GM18517 (cell line): Measurements from ENCODE around the gene ARGFX.
"Not testable (repeated sequence)": the region's sequence is repeated elsewhere in the genome, so short reads cannot be mapped to it uniquely, and the experiment has no call there.

Experiments
- ATAC-seq: cut with Tn5 transposase; IDR thresholded peaks from one replicate; pipeline ENCODE4 v1.9.1; 2021; ENCODE audit warnings: mild to moderate bottlenecking, moderate library complexity; ENCODE audit not compliant: unreplicated experiment

The ARGFX gene

DNA sequence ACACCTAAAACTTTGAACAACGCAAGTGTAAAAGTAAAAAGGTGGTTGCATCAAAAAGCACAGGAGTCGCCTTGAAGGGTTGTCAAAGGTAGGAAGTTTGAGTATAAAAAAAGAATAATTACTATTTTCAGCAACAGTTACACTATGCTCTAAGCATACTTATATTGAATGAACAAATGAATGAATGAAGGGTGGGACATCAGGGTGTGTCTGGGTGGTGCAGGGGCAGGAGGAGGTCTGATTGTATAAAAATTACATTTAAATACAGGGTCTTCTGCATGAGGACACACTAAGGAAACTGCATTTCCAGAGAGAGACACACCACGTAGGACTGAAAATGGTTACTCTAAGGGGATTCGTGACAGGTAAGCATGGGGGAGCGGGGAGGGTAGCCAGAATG is at the start of gene ARGFX:
TSS of gene ARGFX (plus strand) at position 301 of the 400 bp plus-strand sequence. CDS start 2,765 bp downstream, outside the sequence.
- ATAC-seq = no peak

- no peak for ATAC-seq
Measured at GRCh38 chr3:121517953-121518655, 49.6 kb upstream of the ARGFX start.

- ATAC-seq = no peak
Measured at GRCh38 chr3:121520510-121520909, 47.2 kb upstream of the ARGFX start.

- ATAC-seq = no peak
Measured at GRCh38 chr3:121529308-121529707, 38.4 kb upstream of the ARGFX start.

- no peak for ATAC-seq
Measured at GRCh38 chr3:121531269-121531668, 36.5 kb upstream of the ARGFX start.

GRCh38 chr3:121542924-121543323 is 24.8 kb upstream of the ARGFX start:
- no peak for ATAC-seq

- peak; percentile 1 for ATAC-seq
Measured at GRCh38 chr3:121545049-121545573, 22.6 kb upstream of the ARGFX start.

DNA sequence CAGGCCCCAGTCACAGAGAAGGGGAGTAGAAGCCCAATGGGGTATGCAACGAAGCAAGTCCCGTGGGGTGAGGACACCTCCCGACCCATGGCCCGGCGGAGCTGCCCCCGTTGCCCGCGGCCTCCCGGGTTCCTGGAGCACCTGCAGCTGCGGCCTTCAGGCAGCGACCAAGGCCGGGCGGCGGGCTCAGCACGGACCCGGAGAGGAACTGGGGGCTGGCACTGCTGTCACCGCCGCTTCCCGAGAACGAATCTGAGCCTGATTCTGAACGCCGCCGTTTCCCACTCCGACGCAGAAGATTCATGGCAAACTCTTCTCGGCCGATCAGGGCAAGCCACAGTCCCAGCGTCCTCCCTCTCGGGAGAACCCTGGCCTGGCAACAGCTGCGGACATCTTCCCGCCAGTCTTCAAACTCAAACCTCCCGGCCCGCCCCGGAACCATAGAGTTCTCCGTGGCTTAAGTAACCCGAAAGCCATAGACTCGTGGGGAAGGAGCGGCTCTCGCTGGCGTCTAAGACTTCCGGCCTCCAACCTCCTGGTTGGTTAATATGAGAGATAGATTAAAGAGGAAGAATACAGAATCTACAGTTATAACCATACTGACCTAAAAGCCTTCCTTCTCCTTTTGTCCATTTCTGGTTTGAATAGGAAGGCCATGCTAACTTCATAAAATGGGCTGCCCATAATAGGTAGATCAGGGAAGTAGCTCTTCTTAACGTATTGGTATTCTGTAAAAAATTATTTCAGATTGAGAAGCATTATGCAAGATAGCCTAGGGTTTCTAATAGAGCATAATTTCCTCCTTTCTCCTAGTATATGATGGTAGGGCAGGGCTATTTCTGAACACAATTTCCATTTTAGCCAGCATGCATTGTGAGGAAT is 21.9 kb upstream of the ARGFX start, which contains the start of gene POLQ:
TSS of gene POLQ (minus strand) at position 415 of the 882 bp plus-strand sequence. CDS start at position 304, 111 bp downstream.
- ATAC-seq = peak; percentile 70

DNA sequence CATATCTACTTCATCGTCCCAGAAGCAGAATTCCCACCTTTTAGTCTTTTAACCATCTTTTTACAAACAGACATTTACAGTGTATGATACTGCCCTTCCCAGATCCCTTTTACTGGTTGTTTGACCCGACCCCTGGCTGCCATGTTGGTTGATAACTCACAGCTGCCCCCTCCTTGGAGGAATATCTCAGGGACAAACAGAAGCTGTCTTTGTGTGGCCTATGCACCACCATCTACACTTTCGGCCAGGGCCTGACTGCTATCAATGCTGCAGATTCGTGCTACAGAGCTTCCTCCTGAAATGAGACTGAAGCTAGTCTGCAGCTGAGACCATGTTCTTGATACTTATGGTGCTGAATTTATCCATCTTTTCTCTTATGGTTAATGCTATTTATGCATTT is 15.4 kb upstream of the ARGFX start:
- no peak for ATAC-seq

GRCh38 chr3:121552797-121553196 is 15.0 kb upstream of the ARGFX start:
- no peak for ATAC-seq

- no peak for ATAC-seq
Measured at GRCh38 chr3:121557426-121557934, 10.3 kb upstream of the ARGFX start.

DNA sequence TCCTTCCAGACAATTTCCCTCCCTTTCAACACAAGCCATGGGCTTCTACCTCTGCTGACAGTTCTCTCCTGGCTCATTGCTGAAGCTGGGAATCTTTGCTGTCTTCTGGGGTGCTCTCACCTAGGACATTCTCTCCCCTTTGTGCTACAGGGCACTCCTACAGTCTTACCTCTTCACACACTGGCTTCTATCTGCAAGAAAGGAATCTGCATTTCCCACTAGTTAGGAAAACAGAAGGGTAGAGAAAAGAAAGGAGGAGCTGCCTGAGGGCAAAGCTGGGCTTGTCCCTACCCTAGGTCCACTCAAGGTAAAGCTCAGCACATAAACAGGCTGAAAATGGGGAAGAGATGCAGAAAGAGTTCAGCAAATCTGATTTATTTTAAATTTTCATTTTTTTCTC is 5.6 kb upstream of the ARGFX start:
- ATAC-seq = no peak

GRCh38 chr3:121566773-121567172 is 976 bp upstream of the ARGFX start:
- ATAC-seq = no peak

- no peak for ATAC-seq
Measured at GRCh38 chr3:121574449-121574848, 6.7 kb downstream of the ARGFX start.

DNA sequence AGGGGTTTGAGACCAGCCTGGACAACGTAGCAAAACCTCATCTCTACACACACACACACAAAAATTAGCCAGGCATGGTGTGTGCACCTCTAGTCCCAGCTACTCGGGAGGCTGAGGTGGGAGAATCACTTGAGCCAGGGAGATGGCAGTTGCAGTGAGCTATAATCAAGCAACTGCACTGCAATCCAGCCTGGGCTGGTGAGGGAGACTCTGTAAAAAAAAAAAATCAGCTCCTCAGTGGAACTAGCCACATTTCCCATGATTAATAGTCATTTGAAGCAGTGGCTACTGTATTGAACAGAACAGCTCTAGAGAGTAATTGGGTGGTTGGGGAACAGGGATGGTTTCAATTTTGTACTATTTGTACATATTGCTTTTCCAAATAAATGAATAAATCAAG is 13.9 kb downstream of the ARGFX start:
- ATAC-seq = no peak

DNA sequence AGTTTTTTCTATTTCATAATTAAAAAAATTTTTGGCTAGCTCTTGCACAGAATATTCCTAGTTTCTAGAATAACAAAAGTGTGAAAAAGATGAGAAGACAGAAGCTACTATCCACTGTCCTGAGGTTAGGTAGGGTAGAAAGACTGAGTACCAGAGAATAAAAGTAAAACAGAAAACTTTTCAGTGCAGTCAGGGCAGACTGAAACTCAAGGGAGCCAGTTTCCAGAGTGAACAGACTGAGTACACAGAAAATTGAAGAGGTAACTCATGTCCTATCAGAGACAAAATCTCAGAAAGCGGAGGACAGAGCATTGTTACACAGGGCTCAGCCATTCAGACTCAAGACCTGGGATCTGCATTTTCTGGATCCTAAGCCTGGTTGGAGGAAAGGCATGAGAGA is 16.7 kb downstream of the ARGFX start:
- no peak for ATAC-seq

GRCh38 chr3:121592856-121593702 is 25.3 kb downstream of the ARGFX start, which contains the start of gene FBXO40:
Gene FBXO40 (plus strand): TSS chr3:121593379. CDS start chr3:121620576, 27,197 bp downstream.
- peak; percentile 64 for ATAC-seq

DNA sequence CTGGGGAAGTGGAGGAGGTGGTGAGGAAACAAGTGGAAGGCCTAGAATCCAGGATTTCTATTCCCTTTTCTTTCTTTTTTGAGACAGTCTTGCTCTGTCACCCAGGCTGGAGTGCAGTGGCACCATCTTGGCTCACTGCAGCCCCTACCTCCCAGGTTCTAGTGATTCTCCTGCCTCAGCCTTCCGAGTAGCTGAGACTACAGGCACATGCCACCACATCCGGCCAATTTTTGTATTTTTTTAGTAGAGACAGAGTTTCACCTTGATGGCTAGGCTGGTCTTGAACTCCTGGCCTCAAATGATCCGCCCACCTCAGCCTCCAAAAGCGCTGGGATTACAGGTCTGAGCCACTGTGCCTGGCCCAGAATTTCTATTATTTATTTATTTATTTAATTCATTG is 26.1 kb downstream of the ARGFX start:
- ATAC-seq = not testable (repeated sequence)

DNA sequence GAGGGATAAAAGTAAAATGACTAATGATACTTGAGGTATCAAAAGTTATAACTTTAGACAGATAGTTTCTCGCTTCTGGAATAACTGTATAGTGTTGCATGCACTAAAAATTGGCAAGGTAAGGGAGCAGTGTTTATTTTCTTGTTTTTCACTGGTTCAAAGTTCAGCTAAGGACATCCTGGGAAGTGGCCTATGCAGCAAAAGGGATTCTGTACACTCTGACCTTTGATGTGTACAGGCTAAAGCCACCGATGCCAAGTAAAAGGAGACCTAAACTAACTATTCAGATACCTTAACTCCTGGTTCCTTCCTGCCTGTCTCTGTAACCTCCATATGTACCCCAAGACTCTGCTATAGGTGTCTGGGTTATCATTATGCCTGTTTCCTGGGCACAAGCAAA is 27.1 kb downstream of the ARGFX start:
- no peak for ATAC-seq

DNA sequence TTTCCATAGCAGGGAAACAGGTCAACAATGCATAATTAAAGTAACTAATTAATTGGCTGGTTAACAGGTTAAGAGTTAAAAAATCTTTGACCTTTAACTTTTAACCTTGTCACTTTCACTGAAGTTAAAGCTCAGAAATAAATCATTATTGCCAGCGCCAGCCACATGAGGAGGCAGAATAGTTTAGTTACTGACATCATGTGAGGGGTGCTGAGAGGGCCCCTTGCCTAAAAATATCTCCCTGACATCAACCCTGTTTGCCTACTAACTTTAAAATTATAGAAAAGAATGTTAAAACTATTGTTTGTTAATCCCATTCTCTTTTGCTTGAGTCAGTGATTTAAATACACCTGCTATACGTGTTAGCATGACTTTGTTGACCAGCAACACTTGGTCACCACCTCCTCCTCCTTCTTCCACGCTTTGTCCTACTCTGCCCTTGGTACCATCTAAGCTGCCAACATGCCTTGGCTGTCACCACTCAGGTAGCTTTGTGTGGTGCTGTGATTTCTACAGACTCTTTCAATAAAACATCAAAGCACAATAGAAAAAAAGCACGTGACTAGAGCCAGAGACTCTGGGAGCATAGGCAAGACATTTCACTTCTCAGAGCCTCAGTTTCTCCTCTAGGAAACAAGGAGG is 28.1 kb downstream of the ARGFX start:
- ATAC-seq = no peak
